RWPE2 (cell line): ENCODE results near the gene LHX6.

Source experiments
- ATAC-seq: fragments of 200-7000 bp; cut with Tn5 transposase; 3 replicates; pipeline ENCODE4 v1.9.1; 2021; ENCODE audit warnings: low read depth
- DNase-seq: peaks from one replicate; pipeline ENCODE4 v3.0.0-alpha.2; 2020; ENCODE audit warnings: low spot score
- H3K27ac ChIP-seq: fragments of 450-650 bp; 2 replicates; pipeline ENCODE4 v1.5.1; 2017; ENCODE audit warnings: mild to moderate bottlenecking; ENCODE audit not compliant: poor library complexity, severe bottlenecking
- H3K27me3 ChIP-seq: fragments of 250-450 bp; sonication (Bioruptor Pico); 2 replicates; pipeline ENCODE4 v1.5.1; 2021; ENCODE audit warnings: mild to moderate bottlenecking, moderate library complexity; ENCODE audit not compliant: insufficient read depth, poor library complexity, severe bottlenecking
- H3K36me3 ChIP-seq: fragments of 250-450 bp; sonication (Bioruptor Pico); 2 replicates; pipeline ENCODE4 v1.5.1; 2020; ENCODE audit warnings: low read depth, mild to moderate bottlenecking, moderate library complexity
- H3K4me1 ChIP-seq: fragments of 250-450 bp; sonication (Bioruptor Pico); 2 replicates; pipeline ENCODE4 v1.5.1; 2021; ENCODE audit warnings: mild to moderate bottlenecking, moderate library complexity; ENCODE audit not compliant: insufficient read depth, poor library complexity, severe bottlenecking
- H3K4me3 ChIP-seq: fragments of 250-450 bp; sonication (Bioruptor Pico); 2 replicates; pipeline ENCODE4 v1.5.1; 2021; ENCODE audit warnings: mild to moderate bottlenecking, moderate library complexity; ENCODE audit not compliant: severe bottlenecking
- H3K9me3 ChIP-seq: fragments of 250-450 bp; sonication (Bioruptor Pico); 2 replicates; pipeline ENCODE4 v1.5.1; 2021; ENCODE audit warnings: mild to moderate bottlenecking, moderate library complexity; ENCODE audit not compliant: severe bottlenecking
- TF ChIP-seq, protein P1 (sequence below): fragments of 450-650 bp; IDR thresholded peaks from one replicate; pipeline ENCODE4 v1.5.1; 2017; ENCODE audit warnings: mild to moderate bottlenecking, moderate library complexity; ENCODE audit not compliant: poor library complexity, severe bottlenecking

Gene LHX6

DNA sequence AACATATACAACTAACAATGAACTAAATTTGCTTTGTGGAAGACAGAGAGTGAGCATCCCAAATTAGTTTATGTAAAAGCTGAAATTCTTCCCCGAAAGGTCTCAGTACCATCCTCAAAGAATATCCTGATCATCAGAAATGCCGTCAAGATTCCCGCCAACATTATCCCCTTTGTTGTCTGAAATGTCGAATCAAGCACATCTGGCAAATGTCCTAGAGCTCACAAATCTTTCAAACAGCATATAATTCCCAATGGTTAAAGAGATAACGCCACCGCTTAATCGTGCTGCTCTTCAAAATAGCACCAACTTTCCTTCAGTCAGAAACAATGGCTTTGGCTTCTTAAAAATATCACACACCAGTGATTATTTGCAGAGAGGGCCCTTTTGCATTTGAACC, 45.3 kb downstream of the LHX6 start:
- H3K36me3 ChIP-seq: no peaks in the 10 kb centered on the region
- H3K4me1 ChIP-seq: no peaks in the 10 kb centered on the region
- DNase-seq (no peak), ATAC-seq (no peak)
- H3K9me3 ChIP-seq: no peaks in the 10 kb centered on the region
- TF ChIP-seq, protein P1, sequence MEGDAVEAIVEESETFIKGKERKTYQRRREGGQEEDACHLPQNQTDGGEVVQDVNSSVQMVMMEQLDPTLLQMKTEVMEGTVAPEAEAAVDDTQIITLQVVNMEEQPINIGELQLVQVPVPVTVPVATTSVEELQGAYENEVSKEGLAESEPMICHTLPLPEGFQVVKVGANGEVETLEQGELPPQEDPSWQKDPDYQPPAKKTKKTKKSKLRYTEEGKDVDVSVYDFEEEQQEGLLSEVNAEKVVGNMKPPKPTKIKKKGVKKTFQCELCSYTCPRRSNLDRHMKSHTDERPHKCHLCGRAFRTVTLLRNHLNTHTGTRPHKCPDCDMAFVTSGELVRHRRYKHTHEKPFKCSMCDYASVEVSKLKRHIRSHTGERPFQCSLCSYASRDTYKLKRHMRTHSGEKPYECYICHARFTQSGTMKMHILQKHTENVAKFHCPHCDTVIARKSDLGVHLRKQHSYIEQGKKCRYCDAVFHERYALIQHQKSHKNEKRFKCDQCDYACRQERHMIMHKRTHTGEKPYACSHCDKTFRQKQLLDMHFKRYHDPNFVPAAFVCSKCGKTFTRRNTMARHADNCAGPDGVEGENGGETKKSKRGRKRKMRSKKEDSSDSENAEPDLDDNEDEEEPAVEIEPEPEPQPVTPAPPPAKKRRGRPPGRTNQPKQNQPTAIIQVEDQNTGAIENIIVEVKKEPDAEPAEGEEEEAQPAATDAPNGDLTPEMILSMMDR: no peak
- no peak overlapping the region for H3K27ac ChIP-seq
- H3K4me3 ChIP-seq: no peak overlapping the region
- H3K27me3 ChIP-seq: no peaks in the 10 kb centered on the region

DNA sequence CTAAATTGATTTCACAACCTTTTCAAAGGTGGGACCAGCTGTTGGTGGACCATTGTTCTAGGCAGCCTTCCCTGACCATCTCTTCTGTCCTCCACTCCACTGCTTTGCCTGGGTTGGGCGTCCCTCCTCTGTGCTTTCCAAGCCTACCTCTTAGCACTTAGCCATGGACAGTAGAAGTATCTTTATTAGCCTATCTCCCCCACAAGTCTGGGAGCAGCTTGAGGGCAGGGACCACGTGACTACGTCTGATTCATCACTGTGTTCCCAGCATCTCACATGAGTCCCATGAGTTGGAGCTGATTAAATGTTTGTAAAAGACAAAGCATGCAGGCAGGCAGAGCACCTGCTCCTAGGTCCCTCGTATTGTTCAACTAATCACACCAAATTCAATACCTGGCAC, 48.1 kb downstream of the LHX6 start:
- no peak overlapping the region for H3K27ac ChIP-seq
- no peaks in the 10 kb centered on the region for H3K4me1 ChIP-seq
- TF ChIP-seq, protein P1: no peak
- H3K36me3 ChIP-seq: no peaks in the 10 kb centered on the region
- ATAC-seq (peak; percentile 87), DNase-seq (no peak)
- H3K27me3 ChIP-seq: no peaks in the 10 kb centered on the region
- H3K4me3 ChIP-seq: no peak overlapping the region
- no peaks in the 10 kb centered on the region for H3K9me3 ChIP-seq

DNA sequence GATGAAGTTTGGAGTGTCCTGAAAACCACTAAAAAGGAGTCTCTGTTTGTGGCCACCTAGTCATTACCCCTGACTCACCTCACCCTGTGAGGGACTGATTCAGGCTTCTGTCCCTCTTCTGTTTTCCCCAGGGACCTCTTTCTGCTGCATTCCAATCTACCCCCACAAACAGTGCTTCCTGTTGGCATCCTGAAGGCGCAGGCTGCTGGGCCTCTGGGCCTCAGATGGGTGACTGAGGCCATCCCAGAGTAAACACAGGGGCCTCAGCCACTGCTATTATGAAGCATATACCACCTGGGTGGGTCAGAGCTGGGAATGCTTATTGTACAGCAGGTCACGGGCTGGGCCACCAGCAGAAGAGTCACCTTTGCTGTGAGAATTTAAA, 49.1 kb downstream of the LHX6 start:
- Histone ChIP-seq H3K4me1 (no peaks in the 10 kb centered on the region), H3K4me3 (no peak overlapping the region), H3K36me3 (no peaks in the 10 kb centered on the region), H3K9me3 (no peaks in the 10 kb centered on the region), H3K27ac (no peak overlapping the region), H3K27me3 (no peaks in the 10 kb centered on the region)
- TF ChIP-seq, protein P1: no peak
- ATAC-seq (no peak), DNase-seq (no peak)

DNA sequence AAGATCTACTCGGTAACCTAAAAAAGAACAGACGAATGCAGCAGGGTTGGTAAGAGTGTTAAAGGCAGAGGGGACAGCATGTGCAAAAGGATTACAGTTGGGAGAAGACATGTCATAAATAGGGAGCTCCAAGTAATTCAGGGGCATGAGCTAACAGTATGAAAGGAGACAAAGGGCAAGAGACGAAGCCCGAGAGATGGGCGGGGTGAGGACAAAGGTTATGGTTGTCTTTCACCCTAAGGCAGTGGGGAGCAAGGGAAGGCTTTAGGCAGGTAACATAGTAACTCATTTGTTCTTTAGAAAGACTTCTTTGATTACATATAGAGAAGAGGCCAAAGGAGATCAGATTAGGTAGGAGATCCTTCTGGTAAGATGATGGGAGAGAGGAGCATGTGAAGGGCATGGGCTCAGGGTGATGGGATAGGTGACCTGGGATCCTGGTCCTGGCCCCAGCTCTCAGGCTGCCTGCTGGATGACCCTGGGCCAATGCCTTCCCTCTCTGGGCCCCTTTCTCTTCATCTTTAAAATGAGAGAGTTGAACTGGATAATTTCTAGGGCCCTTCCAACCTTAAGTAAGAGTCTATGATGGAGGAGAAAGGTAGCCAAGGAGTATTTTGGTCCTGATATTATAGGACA, 49.6 kb downstream of the LHX6 start:
- no peaks in the 10 kb centered on the region for H3K4me1 ChIP-seq
- H3K27me3 ChIP-seq: no peaks in the 10 kb centered on the region
- no peak overlapping the region for H3K4me3 ChIP-seq
- TF ChIP-seq, protein P1: no peak
- no peak for ATAC-seq
- DNase-seq: no peak
- H3K9me3 ChIP-seq: no peaks in the 10 kb centered on the region
- H3K27ac ChIP-seq: no peak overlapping the region
- H3K36me3 ChIP-seq: no peaks in the 10 kb centered on the region

DNA sequence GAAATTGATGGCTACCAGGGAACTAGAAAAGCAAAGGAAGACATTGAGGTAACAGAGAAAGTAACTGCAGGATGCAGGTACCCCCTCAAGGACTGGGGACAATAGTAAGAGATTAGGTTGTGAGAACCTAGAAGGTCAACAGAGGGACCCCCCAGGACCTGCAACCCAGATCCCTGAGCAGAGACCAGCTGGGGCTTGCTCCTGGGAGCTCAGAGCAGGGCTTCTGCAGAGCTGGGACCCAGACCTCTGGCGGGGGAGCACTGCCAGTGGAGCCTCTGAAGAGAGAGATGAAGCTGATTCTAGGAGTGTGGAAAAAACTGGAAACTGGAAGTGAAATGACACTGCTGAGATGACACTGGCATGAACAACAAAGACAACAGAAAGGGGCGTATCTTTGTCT, 51.8 kb downstream of the LHX6 start:
- no peak overlapping the region for H3K4me3 ChIP-seq
- DNase-seq: no peak
- TF ChIP-seq, protein P1: no peak
- H3K27me3 ChIP-seq: no peaks in the 10 kb centered on the region
- ATAC-seq: no peak
- no peaks in the 10 kb centered on the region for H3K4me1 ChIP-seq
- no peak overlapping the region for H3K27ac ChIP-seq
- H3K9me3 ChIP-seq: no peaks in the 10 kb centered on the region
- no peaks in the 10 kb centered on the region for H3K36me3 ChIP-seq
